ENCODE measurements around the gene WDR73.
A peak's percentile ranks its signal among the peaks of the same experiment; 100 is the strongest.
"Not testable (repeated sequence)": the region's sequence is repeated elsewhere in the genome, so short reads cannot be mapped to it uniquely, and the experiment has no call there.

WDR73 gene

DNA sequence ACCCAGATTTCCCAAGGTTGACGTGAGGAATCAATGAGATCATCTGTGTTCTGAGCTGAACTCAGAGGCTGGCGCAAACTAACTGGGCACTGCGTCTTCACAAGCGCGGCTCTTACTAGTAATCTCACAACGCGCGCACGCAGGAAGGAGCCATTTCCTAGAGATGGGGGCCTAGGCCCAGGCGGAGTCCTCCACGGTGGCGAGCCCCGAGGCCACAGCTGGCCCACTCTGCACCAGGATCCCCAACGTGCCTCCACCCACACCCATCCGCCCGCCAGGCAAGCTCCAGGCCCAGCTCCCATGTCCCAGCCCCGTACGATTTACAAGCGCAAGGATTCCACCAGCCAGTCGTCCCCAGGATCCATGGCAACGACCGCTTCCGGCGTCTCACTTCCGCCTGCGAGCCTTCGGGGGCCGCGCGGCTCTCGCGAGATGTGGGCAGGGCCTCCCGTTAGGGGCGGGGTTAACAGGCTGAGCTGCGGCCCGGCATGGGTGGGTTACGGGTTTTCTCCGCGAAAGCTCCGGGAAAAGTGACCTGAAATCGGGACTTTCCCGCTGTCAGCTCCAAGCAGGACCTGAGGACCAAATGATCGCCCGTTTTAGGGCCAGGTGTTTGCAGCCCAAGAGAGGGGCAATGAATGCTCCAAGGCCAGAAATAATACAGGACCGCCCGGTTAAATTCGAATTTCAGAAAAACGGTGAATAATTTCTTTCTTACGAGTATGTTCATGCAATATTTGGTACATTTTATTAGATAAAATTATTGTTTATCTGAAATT is at the start of gene WDR73:
TSS of gene WDR73 (minus strand) at position 374 of the 779 bp plus-strand sequence. CDS start at position 365, 9 bp downstream.
- DNase-seq (ENCODE audit: low spot score) = peak; percentile 99

DNA sequence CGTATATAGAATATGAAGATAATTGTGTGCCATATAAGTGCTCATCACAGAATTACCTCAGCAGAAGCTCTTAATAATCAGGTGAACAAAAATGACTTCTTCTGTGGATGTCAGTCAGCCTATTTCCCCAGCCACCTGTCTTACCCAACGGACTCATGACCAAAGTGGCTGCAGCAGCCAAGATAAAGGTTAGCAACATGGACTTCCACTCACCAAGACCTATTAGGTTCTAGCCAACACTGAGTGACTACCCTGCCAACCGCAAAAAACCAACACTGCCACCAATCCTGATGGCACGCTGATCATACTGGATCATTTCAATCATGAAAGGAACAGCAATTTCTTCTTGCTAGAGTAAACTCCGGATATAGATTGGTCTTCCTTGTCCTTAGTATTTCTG is 49.7 kb upstream of the WDR73 start:
- DNase-seq (ENCODE audit: low spot score) = no peak

DNA sequence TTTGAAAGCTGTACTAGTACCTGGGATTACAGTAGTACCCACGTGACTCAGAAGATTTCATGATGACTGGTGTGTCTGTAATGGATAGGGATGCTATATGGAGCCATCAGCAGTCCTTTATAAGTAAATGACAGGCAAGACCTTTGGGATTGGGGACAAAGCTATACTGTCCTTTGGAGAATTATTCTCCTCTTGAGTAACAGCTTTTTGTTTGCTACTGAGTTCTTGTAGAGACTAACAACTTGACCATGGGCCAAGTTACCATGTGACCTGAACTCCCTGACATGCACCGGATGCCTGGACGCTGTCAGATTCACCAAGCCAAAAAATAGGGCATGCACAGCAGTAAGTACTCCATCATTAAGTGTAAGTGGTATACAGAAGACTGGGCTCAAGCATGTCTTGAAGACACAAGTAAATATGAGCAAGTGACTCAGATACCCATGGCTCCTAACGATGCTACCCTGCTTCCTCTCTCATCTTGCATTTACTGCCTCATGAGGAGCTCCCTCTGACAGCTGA is 48.9 kb upstream of the WDR73 start:
- DNase-seq (ENCODE audit: low spot score) = no peak

DNA sequence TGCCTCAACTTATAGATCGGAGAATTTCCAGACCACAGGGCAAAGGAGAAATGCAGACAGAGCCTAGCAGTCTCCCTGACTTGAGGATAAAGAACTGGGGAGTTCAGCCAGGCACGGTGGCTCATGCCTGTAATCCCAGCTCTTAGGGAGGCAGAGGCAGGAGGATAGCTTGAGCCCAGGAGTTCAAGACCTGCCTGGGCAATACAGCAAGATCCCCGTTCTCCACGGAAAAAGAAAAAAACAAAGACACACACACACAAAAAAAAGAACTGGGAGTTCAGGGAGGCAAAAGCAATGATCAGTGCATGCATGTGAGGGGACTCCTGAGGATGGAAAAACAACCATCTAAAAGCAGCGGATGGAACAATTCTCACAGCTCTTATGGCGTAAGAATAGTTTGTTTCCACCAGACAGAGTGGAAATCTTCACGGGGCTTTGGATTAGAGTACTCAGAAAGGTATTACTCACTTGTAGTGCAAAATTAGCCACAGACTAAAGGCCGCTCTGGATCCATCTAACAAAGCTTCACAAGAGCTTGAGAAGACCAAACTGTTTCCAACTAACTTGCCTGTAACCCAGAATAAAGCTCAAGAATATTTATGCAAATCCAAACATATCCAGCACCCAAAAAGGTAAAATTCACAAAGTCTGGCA is 45.6 kb upstream of the WDR73 start:
- no peak for DNase-seq (ENCODE audit: low spot score)

DNA sequence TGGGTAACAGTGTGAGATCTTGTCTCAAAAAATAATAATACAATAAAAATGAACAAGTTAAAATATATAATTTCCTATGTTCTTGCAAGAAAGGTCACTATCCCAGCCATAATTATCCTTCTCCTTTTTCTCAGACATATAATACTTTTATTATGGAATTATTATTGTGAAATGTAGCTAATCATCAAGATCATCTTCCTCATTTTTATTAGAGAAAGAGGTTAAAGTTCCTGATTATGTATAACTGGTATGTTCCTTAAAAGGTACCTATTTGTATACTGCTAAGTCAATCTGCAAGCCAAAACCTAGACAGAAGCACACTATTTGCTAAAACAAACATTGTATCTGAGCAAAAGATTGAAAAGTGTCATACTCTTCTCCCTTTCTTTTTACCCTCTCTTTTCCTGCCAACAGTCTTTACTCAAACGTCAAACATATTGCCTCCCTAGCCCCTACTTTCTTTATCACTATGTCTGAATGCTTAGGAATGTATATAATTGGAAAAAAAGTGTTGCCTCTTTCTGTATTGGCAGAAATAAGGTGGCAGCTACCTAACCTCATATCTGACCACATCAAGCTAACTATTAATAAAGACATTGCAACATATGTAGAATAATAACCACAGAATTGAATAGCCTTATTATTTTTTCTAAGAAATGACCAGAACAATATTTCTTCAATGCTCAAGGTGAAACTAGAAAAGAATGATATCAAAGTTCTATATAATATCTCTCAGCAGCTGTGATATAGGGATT is 43.3 kb upstream of the WDR73 start:
- DNase-seq (ENCODE audit: low spot score) = no peak

DNA sequence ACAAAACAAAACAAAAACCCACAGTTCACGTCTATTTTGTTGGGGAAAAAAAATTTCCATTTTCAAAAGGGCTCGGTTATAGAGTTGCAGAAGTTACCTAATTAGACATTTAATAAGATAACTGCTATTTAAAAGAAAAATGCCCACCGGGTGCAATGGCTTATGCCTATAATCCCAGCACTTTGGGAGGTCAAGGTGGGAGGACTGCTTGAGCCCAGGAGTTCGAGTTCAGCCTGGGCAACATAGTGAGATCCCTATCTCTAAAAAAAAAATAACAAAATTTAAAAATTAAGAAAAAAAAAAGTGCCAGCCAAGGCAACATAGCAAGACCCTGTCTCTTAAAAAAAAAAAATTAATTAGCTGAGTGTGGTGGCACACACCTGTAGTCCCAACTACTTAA is 42.7 kb upstream of the WDR73 start:
- no peak for DNase-seq (ENCODE audit: low spot score)

DNA sequence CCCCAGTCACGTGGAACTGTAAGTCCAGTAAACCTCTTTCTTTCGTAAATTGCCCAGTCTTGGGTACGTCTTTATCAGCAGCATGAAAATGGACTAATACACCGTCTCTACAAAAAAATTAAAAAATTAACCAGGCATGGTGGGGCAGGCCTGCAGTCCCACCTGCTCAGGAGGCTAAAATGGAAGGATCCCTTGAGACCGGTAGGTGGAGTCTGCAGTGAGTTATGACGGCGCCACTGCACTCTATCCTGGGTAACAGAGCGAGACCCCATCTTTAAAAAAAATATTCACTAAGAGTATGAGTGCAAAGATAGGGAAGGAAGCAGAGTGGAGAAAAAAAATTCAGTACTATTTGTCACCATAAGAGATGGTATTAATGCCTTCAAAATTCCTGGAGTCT is 36.3 kb upstream of the WDR73 start:
- DNase-seq (ENCODE audit: low spot score) = no peak

DNA sequence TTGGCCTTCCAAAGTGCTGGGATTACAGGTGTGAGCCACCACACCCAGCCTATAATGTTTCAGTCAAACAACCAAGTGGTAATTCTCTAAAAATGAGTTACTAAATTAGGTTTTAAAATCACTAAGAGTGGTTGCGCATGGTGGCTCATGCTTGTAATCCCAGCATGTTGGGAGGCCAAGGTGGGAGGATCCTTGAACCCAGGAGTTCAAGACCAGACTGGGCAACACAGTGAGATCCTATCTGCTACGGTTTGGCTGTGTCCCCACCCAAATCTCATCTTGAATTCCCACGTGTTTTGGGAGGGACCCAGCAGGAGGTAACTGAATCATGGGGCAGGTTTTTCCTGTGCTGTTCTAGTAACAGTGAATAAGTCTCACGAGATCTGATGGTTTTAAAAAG is 35.8 kb upstream of the WDR73 start:
- no peak for DNase-seq (ENCODE audit: low spot score)

DNA sequence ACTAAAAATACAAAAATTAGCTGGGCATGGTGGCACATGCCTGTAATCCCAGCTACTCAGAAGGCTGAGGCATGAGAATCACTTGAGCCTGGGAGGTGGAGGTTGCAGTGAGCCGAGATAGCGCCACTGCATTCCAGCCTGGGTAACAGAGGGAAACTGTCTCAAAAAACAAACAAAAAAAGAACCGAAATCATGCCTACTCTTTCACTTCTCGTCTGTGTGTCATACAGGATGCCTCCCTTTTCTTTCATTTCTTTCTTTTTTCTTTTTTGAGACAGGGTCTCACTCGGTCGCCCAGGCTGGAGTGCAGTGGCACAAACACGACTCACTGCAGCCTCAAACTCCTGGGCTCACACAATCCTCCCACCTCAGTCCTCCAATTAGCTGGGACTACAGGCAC is 32.4 kb upstream of the WDR73 start:
- DNase-seq (ENCODE audit: low spot score) = not testable (repeated sequence)

DNA sequence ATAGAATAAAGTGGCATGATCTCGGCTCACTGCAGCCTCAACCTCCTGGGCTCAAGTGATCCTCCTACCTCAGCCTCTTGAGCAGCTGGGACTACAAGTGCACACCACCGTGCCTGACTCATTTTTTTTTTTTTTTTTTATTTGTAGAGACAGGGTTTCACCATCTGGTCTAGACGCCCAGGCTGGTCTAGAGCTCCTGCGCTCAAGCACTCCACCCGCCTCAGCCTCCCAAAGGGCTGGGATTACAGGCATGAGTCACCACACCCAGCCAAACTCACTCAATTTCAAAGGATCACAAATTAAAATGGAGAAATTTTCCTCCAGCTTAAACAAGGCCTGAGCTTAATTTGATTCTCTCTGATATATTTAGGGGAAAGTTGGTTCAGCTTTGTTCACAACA is 31.2 kb upstream of the WDR73 start:
- no peak for DNase-seq (ENCODE audit: low spot score)

DNA sequence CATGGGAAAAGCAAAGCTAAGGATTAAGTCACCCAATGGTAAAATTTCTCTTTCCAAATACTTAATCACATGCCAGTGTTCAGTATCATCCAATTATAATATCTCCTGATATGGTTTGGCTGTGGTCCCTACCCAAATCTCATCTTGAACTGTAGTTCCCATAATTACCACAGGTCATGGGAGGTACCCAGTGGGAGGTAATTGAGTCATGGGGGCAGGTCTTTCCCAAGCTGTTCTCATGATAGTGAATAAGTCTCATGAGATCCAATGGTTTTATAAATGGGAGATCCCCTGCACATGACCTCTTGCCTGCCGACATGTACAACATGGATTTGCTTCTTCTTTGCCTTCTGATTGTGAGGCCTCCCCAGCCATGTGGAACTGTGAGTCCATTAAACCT is 30.0 kb upstream of the WDR73 start:
- DNase-seq (ENCODE audit: low spot score) = no peak

DNA sequence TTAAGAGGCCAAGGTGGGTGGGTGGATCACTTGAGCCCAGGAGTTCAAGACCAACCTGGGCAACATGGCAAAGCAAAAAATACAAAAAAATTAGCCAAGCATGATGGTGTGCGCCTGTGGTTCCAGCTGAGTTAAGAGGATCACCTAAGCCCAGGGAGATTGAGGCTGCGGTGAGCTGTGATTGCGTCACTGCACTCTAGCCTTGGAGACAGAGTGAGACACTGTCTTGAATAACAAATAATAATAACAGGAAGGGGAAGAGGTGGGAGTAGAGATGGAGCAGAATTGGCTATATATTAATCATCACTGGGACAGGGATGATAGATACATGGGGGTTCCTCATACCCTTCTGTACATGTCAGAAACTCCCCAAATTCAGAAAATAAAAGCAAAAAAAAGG is 27.7 kb upstream of the WDR73 start:
- DNase-seq (ENCODE audit: low spot score) = no peak

DNA sequence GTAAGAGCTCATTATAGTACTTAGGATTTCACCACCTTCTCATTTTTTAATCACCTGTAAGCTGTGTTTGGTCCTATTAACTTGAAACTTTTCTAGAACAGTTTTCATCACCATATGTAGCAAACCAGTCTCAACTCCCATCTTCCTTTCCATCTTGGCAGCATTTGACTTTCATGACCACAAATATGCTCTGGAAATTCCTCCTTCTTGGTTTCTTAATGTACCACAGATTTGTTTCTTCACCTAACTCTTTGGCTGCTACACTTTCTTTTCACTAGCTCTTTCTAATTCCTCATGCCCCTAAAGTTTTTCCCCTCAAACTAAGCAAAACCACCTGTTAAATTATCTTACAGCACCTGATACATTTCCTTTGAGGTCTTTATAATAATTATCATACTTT is 17.1 kb upstream of the WDR73 start:
- no peak for DNase-seq (ENCODE audit: low spot score)

DNA sequence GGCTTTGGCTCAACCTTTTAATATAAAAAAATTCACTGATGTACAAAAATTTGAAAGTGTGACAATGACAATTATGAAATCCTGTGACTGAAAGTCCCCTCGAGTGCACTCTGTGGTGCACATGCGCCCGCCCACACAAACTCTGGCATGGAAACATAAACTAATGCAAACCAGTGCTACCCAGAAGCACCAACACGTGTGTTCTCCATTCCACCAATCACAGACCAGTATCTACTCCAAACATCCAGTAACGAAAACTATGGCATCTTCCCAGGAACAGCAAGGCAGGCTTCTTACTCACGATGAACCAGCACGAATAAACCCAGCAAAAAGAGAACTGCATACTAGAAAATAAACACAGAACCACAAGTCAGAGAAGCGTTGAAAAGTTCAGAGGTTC is 15.6 kb upstream of the WDR73 start:
- no peak for DNase-seq (ENCODE audit: low spot score)

DNA sequence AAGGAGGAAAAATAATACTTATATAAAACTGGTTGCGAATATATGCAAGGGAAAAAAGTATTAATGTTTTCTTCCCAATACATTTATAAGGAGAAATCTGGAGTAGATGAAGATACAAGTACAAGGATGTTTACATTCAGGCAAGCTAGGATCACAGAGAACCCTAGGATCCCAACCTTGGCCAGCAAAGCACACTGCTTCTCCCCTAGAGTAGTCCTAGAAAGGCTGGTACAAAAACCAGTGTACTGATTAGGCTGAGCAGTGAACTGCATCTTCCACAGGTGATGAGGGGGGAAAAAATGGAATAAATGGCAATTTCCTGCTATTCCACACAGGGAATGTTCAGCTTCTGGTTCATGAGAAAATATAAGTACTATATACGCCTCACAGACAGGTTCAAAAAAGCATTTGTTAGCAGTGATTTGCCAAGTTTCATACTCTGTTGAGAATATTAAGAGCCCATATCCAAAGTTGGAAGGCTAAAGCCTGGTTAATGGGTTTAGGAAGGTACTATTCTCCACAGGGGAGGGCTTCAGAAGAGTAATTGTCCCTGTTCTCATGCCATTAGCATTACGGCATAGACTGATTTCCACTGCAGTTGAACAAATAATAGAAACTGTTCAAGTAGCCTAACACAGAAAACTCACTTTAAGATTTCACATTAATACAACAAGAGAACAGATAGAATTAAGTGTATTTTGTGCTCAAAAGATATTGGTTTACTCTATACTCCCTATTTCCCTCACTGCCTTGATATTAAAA is 14.3 kb upstream of the WDR73 start:
- no peak for DNase-seq (ENCODE audit: low spot score)

DNA sequence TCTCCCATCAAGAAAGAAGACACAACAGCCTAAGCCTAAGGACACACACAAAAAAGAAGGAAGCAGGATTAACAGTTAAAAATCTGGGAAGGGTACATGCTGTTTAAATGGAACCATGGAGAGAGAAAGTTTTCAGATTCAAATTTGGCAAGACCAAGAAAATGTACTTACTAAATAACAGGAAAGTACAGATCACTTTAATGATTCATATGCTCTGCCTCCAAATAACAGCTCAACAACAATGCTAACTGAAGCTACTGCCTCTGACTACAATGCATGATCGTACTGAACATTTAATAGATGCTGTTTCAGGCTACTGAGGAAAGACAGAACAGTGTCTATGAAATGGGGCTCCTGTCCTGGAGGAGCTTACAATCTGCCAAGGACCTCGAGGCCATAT is 12.3 kb upstream of the WDR73 start:
- no peak for DNase-seq (ENCODE audit: low spot score)

DNA sequence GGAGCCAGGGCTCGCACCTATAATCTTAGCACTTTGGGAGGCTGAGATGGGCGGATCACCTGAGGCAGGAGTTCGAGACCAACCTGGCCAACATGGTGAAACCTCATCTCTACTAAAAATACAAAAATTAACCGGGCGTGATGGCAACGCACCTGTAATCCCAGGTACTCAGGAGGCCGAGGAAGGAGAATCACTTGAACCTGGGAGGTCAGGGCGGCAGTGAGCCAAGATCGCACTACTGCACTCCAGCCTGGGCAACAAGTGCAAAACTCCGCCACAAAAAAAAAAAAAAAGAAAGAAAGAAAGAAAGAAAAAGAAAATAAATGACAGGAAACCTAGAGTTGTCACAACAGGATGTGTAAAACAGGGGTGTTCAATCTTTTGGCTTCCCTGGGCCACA is 6.9 kb upstream of the WDR73 start:
- DNase-seq (ENCODE audit: low spot score) = no peak

DNA sequence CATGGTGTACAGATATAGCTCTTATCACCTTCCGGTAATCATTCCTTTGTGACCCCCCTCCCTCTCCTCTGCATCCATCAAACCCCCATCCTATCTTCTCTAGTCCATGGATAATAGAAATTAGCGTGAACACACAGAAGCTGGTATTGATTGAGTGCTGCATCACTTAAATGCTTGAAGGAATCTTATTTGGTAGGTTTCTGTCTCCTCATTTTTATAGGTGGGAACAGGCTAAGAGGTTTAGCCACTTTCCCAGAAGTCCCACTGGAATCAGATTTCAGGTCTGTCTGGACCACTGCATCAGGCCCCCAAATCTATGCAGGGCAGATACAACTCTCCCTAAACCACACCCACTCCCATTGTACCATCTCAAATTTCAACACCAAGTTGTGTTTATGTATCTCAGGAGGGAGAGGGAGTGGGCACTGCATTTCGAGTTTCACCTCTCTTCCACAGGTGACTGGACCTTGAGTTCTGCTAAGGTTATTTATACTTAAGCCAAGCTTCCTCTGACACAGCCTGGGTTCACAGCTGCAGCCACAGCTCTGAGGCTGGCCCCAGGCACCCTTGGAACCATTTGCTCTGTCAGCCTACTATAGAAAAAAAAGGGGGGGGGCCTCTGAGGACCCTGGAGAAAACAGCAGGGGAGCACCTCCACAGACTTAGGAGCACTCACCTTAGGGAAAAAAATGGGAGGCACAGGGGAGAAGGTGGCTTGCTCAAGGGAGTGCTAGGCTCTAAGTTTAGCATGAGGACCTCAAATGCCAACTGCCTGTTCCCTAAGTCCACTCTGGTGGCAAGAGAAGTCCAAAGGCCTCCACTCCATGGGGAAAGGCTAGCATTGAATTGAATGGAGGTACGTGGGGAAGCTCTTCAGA is 6.1 kb upstream of the WDR73 start:
- no peak for DNase-seq (ENCODE audit: low spot score)

DNA sequence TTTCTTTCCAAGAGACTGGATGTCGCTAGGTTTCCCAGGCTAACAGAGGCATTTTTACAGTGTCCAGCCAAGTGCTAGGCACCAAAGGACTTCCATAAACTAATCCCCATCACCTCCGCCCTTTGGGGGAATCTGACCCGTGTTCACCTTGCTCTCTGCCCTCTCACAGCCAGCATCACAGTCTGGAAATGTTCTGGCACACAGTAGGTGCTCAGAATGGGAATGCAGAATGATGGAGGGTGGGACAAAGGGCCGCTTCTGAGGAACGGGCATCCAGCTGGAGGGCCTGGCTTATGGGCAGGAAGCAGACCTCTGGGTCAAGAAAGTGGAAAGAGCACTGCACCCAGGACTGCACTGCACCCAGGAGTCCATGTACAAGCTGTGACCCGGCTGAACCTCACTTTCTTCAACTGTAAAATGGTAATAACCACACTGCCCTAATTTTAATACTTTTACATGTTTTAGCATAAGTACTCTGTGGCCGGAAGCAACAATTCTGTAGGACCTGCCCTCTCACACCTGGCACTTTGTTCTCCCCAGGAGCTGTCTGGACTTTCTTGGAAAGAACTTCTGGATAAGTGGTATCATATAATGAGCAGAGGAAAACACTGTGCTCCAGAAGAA is 4.8 kb upstream of the WDR73 start:
- DNase-seq (ENCODE audit: low spot score) = no peak

DNA sequence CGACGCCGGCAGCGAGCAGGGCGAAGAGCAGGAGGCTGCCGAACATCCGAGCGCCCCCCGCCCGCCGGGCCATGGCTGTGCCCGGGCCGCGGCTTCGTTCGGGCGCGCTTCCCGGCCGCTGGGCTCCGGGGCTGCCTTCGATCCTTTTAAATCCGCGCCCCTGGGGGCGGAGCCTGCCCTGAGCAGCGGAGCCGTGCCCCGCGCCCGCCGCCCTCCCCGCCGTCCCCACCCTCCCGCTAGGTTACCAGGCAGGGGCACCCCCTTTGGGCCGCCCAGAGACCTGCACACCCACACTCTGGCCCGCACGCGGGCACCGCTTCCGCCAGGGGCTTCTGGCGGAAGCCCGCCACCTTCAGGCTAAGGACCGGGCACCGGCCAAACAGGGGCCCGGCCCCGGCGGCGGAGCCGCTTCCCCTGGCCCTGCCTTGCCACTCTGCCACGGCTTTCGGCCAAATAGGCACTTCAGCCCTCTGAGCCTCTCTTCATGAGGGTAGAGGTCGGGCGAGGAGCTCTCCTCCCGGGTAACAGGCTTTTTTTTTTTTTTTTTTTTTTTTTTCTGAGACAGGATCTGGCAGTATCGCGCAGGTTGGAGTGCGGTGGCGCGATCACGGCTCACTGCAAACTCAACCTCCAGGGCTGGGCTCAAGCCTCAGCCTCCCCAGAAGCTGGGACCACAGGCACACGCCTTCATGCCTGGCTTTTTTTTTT is 4.2 kb upstream of the WDR73 start, which contains the start of gene NMB:
TSS of gene NMB (minus strand) at position 120 of the 708 bp plus-strand sequence. CDS start at position 73, 47 bp downstream.
- peak; percentile 85 for DNase-seq (ENCODE audit: low spot score)

All from left forelimb (tissue), 1 donor.